Osteocyte (in vitro differentiated cells): ENCODE data around the gene TCN1. TPM values are rescaled to one million over a fixed set of nuclear protein-coding genes. Genes with fewer than 3 reads are reported as not detected.
"Not testable (repeated sequence)": the region's sequence is repeated elsewhere in the genome, so short reads cannot be mapped to it uniquely, and the experiment has no call there.

ENCODE experiments used
- DNase-seq: peaks from one replicate; pipeline ENCODE4 v3.0.0; 2021; ENCODE audit warnings: mixed read lengths; ENCODE audit not compliant: unreplicated experiment; ENCODE audit errors: extremely low spot score
- H3K27ac Mint-ChIP-seq: one replicate; pipeline ENCODE4 v1.8.0; 2021; ENCODE audit warnings: mild to moderate bottlenecking, mixed read lengths; ENCODE audit not compliant: unreplicated experiment
- H3K27me3 Mint-ChIP-seq: one replicate; pipeline ENCODE4 v1.8.0; 2021; ENCODE audit warnings: mixed read lengths; ENCODE audit not compliant: unreplicated experiment
- H3K36me3 Mint-ChIP-seq: one replicate; pipeline ENCODE4 v1.8.0; 2021; ENCODE audit warnings: mixed read lengths; ENCODE audit not compliant: unreplicated experiment
- H3K4me1 Mint-ChIP-seq: one replicate; pipeline ENCODE4 v1.8.0; 2021; ENCODE audit warnings: mixed read lengths; ENCODE audit not compliant: unreplicated experiment
- H3K4me3 Mint-ChIP-seq: one replicate; pipeline ENCODE4 v1.8.0; 2021; ENCODE audit warnings: mild to moderate bottlenecking, moderate library complexity, mixed read lengths; ENCODE audit not compliant: unreplicated experiment
- H3K9me3 Mint-ChIP-seq: one replicate; pipeline ENCODE4 v1.8.0; 2021; ENCODE audit warnings: mixed read lengths; ENCODE audit not compliant: unreplicated experiment
- long read RNA-seq: library from polyadenylated mRNA; unstranded; transcript quantifications from one replicate; pipeline ENCODE4 v2.0.0, GENCODE V29; 2021
- total RNA-seq: library from RNA; stranded (reverse); gene quantifications from 2 replicates; pipeline ENCODE4 v1.2.1, GENCODE V29; 2021
- TF ChIP-seq, protein P1 (sequence below): fragments of 200-600 bp; sonication (generic); IDR thresholded peaks from 2 replicates; pipeline ENCODE4 v1.5.0; 2021; ENCODE audit warnings: antibody characterized with exemption, mild to moderate bottlenecking, moderate library complexity

TCN1 gene, protein sequence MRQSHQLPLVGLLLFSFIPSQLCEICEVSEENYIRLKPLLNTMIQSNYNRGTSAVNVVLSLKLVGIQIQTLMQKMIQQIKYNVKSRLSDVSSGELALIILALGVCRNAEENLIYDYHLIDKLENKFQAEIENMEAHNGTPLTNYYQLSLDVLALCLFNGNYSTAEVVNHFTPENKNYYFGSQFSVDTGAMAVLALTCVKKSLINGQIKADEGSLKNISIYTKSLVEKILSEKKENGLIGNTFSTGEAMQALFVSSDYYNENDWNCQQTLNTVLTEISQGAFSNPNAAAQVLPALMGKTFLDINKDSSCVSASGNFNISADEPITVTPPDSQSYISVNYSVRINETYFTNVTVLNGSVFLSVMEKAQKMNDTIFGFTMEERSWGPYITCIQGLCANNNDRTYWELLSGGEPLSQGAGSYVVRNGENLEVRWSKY
- not detected in 2 replicates for total RNA-seq
- long read RNA-seq = 0 reads

DNA sequence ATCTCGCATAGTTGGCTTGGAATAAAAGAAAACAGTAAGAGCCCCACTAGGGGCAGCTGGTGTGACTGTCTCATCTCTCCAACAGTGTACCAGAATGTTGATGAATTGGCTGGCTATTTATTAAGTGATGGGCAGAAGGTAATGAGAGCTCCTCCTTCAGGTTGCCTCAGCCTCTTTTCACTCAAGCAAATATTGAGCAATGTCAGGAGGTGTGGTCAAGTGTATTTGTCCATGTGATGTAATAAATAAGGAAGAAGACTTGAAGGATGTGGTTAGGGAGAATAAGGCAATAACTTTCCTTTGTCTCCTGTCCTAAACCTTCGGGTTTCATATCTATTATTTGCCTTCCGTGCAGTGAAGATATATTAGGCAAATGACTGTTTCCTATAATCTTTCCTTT, at the start of gene TCN1:
Gene TCN1, minus strand, starts transcription at position 91 of the 400 bp plus-strand sequence. Its CDS starts 17 bp downstream, at position 74.
- H3K27ac Mint-ChIP-seq = no peak within 1 kb of the TSS
- H3K4me3 Mint-ChIP-seq = no peak within 1 kb of the TSS
- TF ChIP-seq, protein P1, sequence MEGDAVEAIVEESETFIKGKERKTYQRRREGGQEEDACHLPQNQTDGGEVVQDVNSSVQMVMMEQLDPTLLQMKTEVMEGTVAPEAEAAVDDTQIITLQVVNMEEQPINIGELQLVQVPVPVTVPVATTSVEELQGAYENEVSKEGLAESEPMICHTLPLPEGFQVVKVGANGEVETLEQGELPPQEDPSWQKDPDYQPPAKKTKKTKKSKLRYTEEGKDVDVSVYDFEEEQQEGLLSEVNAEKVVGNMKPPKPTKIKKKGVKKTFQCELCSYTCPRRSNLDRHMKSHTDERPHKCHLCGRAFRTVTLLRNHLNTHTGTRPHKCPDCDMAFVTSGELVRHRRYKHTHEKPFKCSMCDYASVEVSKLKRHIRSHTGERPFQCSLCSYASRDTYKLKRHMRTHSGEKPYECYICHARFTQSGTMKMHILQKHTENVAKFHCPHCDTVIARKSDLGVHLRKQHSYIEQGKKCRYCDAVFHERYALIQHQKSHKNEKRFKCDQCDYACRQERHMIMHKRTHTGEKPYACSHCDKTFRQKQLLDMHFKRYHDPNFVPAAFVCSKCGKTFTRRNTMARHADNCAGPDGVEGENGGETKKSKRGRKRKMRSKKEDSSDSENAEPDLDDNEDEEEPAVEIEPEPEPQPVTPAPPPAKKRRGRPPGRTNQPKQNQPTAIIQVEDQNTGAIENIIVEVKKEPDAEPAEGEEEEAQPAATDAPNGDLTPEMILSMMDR = no peak
- H3K9me3 Mint-ChIP-seq = peaks cover 11% of the 10 kb centered on the region
- DNase-seq = no peak
- H3K4me1 Mint-ChIP-seq = no peaks in the 10 kb centered on the region
- H3K36me3 Mint-ChIP-seq = no peaks in the 10 kb centered on the region
- peaks cover 5% of the 10 kb centered on the region for H3K27me3 Mint-ChIP-seq

DNA sequence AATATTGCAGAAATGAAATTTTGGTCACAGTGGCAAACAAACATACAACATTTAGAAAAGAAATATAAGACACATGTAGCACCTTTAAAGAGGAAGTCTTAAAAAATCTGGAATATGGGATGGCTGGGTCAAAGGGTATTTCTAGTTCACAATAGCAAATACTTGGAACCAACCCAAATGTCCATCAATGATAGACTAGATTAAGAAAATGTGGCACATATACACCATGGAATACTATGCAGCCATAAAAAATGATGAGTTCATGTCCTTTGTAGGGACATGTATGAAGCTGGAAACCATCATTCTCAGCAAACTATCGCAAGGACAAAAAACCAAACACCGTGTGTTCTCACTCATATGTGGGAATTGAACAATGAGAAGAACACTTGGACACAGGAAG, 37.3 kb upstream of the TCN1 start:
- H3K4me3 Mint-ChIP-seq, DNase-seq, H3K27me3 Mint-ChIP-seq, H3K9me3 Mint-ChIP-seq, H3K4me1 Mint-ChIP-seq, H3K36me3 Mint-ChIP-seq, H3K27ac Mint-ChIP-seq: not testable (repeated sequence)

DNA sequence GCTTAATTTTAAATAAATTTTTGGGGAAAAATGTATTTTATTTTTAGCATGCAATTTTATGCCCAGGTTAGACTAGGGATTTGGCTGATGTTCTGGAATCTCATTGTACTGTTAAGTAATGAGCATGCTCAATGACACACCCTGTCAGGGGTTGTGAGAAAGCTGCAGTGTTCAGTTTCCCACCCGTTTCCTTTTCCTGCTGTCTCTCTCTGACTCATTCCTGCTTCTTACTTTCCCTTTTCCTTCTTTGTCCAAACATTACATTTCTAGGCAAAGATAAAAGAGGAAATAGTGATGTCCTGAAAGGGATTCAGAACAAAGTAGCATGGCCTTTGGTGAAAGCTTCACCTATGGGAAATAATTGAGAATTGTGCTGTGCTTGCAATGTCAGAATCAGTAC, 35.0 kb upstream of the TCN1 start:
- H3K27ac Mint-ChIP-seq = no peak overlapping the region
- no peaks in the 10 kb centered on the region for H3K36me3 Mint-ChIP-seq
- DNase-seq = no peak
- H3K9me3 Mint-ChIP-seq = peaks cover 11% of the 10 kb centered on the region
- H3K4me1 Mint-ChIP-seq = peaks cover 3% of the 10 kb centered on the region
- TF ChIP-seq, protein P1 = no peak
- H3K4me3 Mint-ChIP-seq = no peak overlapping the region
- no peaks in the 10 kb centered on the region for H3K27me3 Mint-ChIP-seq

DNA sequence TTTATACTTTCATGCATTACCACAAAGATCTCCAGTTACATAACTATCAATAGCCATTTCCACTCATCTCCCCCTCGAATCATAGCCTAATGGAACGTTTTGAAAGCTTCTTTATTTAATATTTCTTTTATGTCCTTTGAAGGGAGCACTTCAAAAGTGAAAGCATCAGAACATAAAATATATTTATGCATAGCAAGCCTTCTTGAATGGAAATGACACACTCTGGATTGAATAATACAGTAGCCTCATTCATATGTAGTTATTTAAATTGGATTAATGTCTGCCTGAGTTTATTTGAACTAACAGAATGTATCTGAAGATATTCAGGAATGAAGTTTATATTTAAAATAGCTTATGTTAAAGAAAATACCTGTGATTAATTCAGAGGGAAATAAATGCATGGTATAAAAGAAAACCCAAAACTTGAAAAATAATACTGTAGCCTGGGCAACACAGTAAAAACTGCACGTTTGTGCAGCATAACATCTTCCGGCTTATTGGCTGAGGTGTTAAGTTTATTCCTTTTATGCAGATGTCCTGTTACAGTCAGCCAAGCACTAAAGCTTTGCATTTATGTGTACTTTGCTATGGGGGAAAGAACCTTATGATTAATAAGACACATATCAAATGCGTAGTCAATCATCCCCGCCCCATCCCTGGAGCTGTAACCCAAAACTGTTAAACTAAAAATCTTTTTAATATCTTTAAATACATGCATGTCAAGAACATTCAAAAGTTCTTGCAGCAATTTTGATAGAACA, 34.3 kb upstream of the TCN1 start:
- Mint-ChIP-seq H3K9me3 (peaks cover 11% of the 10 kb centered on the region), H3K4me3 (no peak overlapping the region), H3K27me3 (no peaks in the 10 kb centered on the region), H3K27ac (no peak overlapping the region), H3K36me3 (no peaks in the 10 kb centered on the region), H3K4me1 (peaks cover 3% of the 10 kb centered on the region)
- DNase-seq = no peak
- TF ChIP-seq, protein P1 = no peak

DNA sequence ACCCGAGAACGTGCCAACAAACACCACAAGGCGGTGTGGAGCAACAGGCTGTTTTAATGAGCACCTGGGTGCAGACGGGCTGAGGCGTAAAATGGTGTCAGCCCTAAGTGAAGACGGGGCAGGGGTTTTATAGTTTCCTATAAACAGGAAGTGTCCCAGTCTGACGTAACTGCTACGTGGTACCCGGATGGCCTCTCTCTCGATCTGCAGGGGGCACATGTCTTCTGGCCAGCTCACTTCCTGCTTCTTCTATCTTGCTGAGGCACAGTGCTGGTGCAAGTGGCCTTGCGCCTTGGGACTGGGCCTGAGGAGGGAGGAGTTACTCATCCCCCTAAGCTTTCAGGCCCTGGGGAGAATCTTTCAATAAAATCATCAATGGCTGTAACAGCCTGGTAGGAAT, 33.2 kb upstream of the TCN1 start:
- Mint-ChIP-seq H3K4me1 (peaks cover 3% of the 10 kb centered on the region), H3K9me3 (peaks cover 11% of the 10 kb centered on the region), H3K36me3 (no peaks in the 10 kb centered on the region), H3K27me3 (no peaks in the 10 kb centered on the region), H3K4me3 (no peak overlapping the region), H3K27ac (no peak overlapping the region)
- no peak for DNase-seq
- TF ChIP-seq, protein P1 = no peak
